Stimulated activated effector memory CD8-positive, alpha-beta T cell treated with anti-CD3 and anti-CD28 coated beads, Interleukin-12 subunit alpha, Interleukin-12 subunit beta, amount 100 ng/mL, for 72 hours (primary cell): ENCODE results near the gene MED10.
"Not testable (repeated sequence)": the region's sequence is repeated elsewhere in the genome, so short reads cannot be mapped to it uniquely, and the experiment has no call there.

ENCODE experiments used
- ATAC-seq: fragments of 150-1000 bp; cut with Tn5 transposase; 2 replicates; pipeline ENCODE4 v1.10.0; 2021
- DNase-seq, 2 donors: peaks; one replicate each; pipeline ENCODE4 v3.0.0; 2021 to 2022; ENCODE audit warnings: low spot score in 2 of 2
- H3K27ac Mint-ChIP-seq: one replicate; pipeline ENCODE4 v1.8.0; 2022; ENCODE audit warnings: mild to moderate bottlenecking, mixed read lengths
- H3K36me3 Mint-ChIP-seq: one replicate; pipeline ENCODE4 v1.8.0; 2022; ENCODE audit warnings: mild to moderate bottlenecking, mixed read lengths
- H3K4me1 Mint-ChIP-seq: one replicate; pipeline ENCODE4 v1.8.0; 2022; ENCODE audit warnings: mixed read lengths
- H3K4me3 Mint-ChIP-seq: one replicate; pipeline ENCODE4 v1.8.0; 2022; ENCODE audit warnings: mild to moderate bottlenecking, mixed read lengths
- H3K9me3 Mint-ChIP-seq: one replicate; pipeline ENCODE4 v1.8.0; 2022; ENCODE audit warnings: mixed read lengths

Gene MED10

GRCh38 chr5:6370580-6370979, 7.8 kb downstream of the MED10 start:
- Mint-ChIP-seq H3K4me1 (peaks cover 28% of the 10 kb centered on the region), H3K36me3 (peaks cover 93% of the 10 kb centered on the region), H3K4me3 (no peak overlapping the region), H3K9me3 (no peaks in the 10 kb centered on the region), H3K27ac (no peak overlapping the region)
- no peak for ATAC-seq
- no peak for DNase-seq

GRCh38 chr5:6365977-6366590, 12.3 kb downstream of the MED10 start:
- ATAC-seq (no peak), DNase-seq (no peak)
- Mint-ChIP-seq H3K4me3 (no peak overlapping the region), H3K9me3 (no peaks in the 10 kb centered on the region), H3K36me3 (peaks cover 60% of the 10 kb centered on the region), H3K27ac (no peak overlapping the region), H3K4me1 (peaks cover 5% of the 10 kb centered on the region)

GRCh38 chr5:6365142-6365976, 13.0 kb downstream of the MED10 start:
- Mint-ChIP-seq H3K4me3 (no peak overlapping the region), H3K4me1 (peaks cover 7% of the 10 kb centered on the region), H3K36me3 (peaks cover 52% of the 10 kb centered on the region), H3K27ac (no peak overlapping the region), H3K9me3 (no peaks in the 10 kb centered on the region)
- ATAC-seq (peak; percentile 28), DNase-seq (no peak)

GRCh38 chr5:6363454-6364011, 14.8 kb downstream of the MED10 start:
- not testable (repeated sequence) for H3K27ac Mint-ChIP-seq, H3K4me3 Mint-ChIP-seq, H3K9me3 Mint-ChIP-seq, DNase-seq, H3K4me1 Mint-ChIP-seq, ATAC-seq
- peaks cover 34% of the 10 kb centered on the region for H3K36me3 Mint-ChIP-seq

- peaks cover 10% of the 10 kb centered on the region for H3K4me1 Mint-ChIP-seq
Observed at GRCh38 chr5:6362846-6363245, 15.5 kb downstream of the MED10 start.

GRCh38 chr5:6361101-6361500, 17.2 kb downstream of the MED10 start:
- ATAC-seq: no peak
- H3K9me3 Mint-ChIP-seq: no peaks in the 10 kb centered on the region
- peaks cover 10% of the 10 kb centered on the region for H3K4me1 Mint-ChIP-seq
- no peak overlapping the region for H3K4me3 Mint-ChIP-seq
- DNase-seq: no peak
- H3K36me3 Mint-ChIP-seq: peaks cover 11% of the 10 kb centered on the region
- no peak overlapping the region for H3K27ac Mint-ChIP-seq

More at GRCh38 chr5:6362846-6363245, 15.5 kb downstream of the MED10 start:
- H3K9me3 Mint-ChIP-seq: no peaks in the 10 kb centered on the region
- H3K4me3 Mint-ChIP-seq: no peak overlapping the region
- peaks cover 27% of the 10 kb centered on the region for H3K36me3 Mint-ChIP-seq
- ATAC-seq (no peak), DNase-seq (no peak)
- H3K27ac Mint-ChIP-seq: no peak overlapping the region

GRCh38 chr5:6360323-6361072, 17.8 kb downstream of the MED10 start:
- DNase-seq (no peak), ATAC-seq (no peak)
- Mint-ChIP-seq H3K9me3 (no peaks in the 10 kb centered on the region), H3K4me3 (no peak overlapping the region), H3K36me3 (peaks cover 11% of the 10 kb centered on the region), H3K27ac (peak overlapping the region; percentile 71), H3K4me1 (peaks cover 10% of the 10 kb centered on the region)

GRCh38 chr5:6359555-6360322, 18.6 kb downstream of the MED10 start:
- H3K9me3 Mint-ChIP-seq: no peaks in the 10 kb centered on the region
- no peak overlapping the region for H3K4me3 Mint-ChIP-seq
- ATAC-seq (peak; percentile 32), DNase-seq (no peak)
- peaks cover 11% of the 10 kb centered on the region for H3K36me3 Mint-ChIP-seq
- peaks cover 10% of the 10 kb centered on the region for H3K4me1 Mint-ChIP-seq
- H3K27ac Mint-ChIP-seq: peak overlapping the region; percentile 71

- Mint-ChIP-seq H3K27ac (no peak overlapping the region), H3K9me3 (no peaks in the 10 kb centered on the region), H3K36me3 (peaks cover 11% of the 10 kb centered on the region), H3K4me3 (no peak overlapping the region), H3K4me1 (peaks cover 10% of the 10 kb centered on the region)
- no peak for DNase-seq
- no peak for ATAC-seq
Observed at GRCh38 chr5:6358434-6358820, 19.9 kb downstream of the MED10 start.

GRCh38 chr5:6357817-6358433, 20.4 kb downstream of the MED10 start:
- H3K4me1 Mint-ChIP-seq, H3K4me3 Mint-ChIP-seq, DNase-seq, ATAC-seq, H3K27ac Mint-ChIP-seq, H3K9me3 Mint-ChIP-seq: not testable (repeated sequence)
- H3K36me3 Mint-ChIP-seq: peaks cover 11% of the 10 kb centered on the region

GRCh38 chr5:6356578-6357164, 21.7 kb downstream of the MED10 start:
- ATAC-seq: no peak
- H3K27ac Mint-ChIP-seq: no peak overlapping the region
- H3K36me3 Mint-ChIP-seq: peaks cover 4% of the 10 kb centered on the region
- no peak for DNase-seq
- H3K4me3 Mint-ChIP-seq: no peak overlapping the region
- peaks cover 10% of the 10 kb centered on the region for H3K4me1 Mint-ChIP-seq
- no peaks in the 10 kb centered on the region for H3K9me3 Mint-ChIP-seq

GRCh38 chr5:6355294-6355693, 23.1 kb downstream of the MED10 start:
- Mint-ChIP-seq H3K4me1 (peaks cover 14% of the 10 kb centered on the region), H3K9me3 (no peaks in the 10 kb centered on the region), H3K27ac (no peak overlapping the region), H3K36me3 (no peaks in the 10 kb centered on the region), H3K4me3 (no peak overlapping the region)
- no peak for DNase-seq
- peak; percentile 42 for ATAC-seq

- Mint-ChIP-seq H3K36me3 (no peaks in the 10 kb centered on the region), H3K4me1 (peaks cover 9% of the 10 kb centered on the region), H3K4me3 (no peak overlapping the region), H3K27ac (no peak overlapping the region), H3K9me3 (no peaks in the 10 kb centered on the region)
- ATAC-seq (no peak), DNase-seq (no peak)
Observed at GRCh38 chr5:6354848-6355247, 23.5 kb downstream of the MED10 start.

GRCh38 chr5:6353602-6354302, 24.6 kb downstream of the MED10 start:
- no peak for DNase-seq
- Mint-ChIP-seq H3K4me1 (peaks cover 6% of the 10 kb centered on the region), H3K9me3 (no peaks in the 10 kb centered on the region), H3K36me3 (no peaks in the 10 kb centered on the region), H3K27ac (no peak overlapping the region), H3K4me3 (no peak overlapping the region)
- no peak for ATAC-seq
